ENCODE data around the gene AGER. TPM values are rescaled to one million over a fixed set of nuclear protein-coding genes. Genes with fewer than 3 reads are reported as not detected.

AGER gene
- total and polyA plus RNA-seq, 9 of the 15 experiments (the other 6 are each of a cell fraction or from before 2014, with no cell fraction given), result 1.2 to 11.5 (median 4.1) TPM

- TF ChIP-seq PREB (CRISPR knock-in tag; IDR thresholded peaks at IDR 0.05), result no peak
- TF ChIP-seq ERF (CRISPR knock-in tag; IDR thresholded peaks at IDR 0.05), result no peak
- TF ChIP-seq HNRNPL (IDR thresholded peaks at IDR 0.05; ENCODE audit: low read depth, low read length), result no peak
- TF ChIP-seq NFATC3 (IDR thresholded peaks at IDR 0.05), result no peak
- peak; percentile 96 for TF ChIP-seq GATAD2A (IDR thresholded peaks at IDR 0.05)
- TF ChIP-seq AFF4 (CRISPR knock-in tag; IDR thresholded peaks at IDR 0.05), result no peak
- no peak for TF ChIP-seq CCAR2 (IDR thresholded peaks at IDR 0.05; ENCODE audit: low read depth, low read length)
- TF ChIP-seq HBP1 (CRISPR knock-in tag; IDR thresholded peaks at IDR 0.05), result peak; percentile 93
- no peak for TF ChIP-seq MAX (CRISPR knock-in tag; IDR thresholded peaks at IDR 0.05)
- peak; percentile 68 for TF ChIP-seq ZNF444 (CRISPR knock-in tag; IDR thresholded peaks at IDR 0.05)
- TF ChIP-seq HES1 (IDR thresholded peaks at IDR 0.05; ENCODE audit: low read depth), result no peak
- TF ChIP-seq HDAC2 (IDR thresholded peaks at IDR 0.05), result peak; percentile 89
- no peak for TF ChIP-seq RNF219 (CRISPR knock-in tag; IDR thresholded peaks at IDR 0.05)
- TF ChIP-seq KDM5B (IDR thresholded peaks at IDR 0.05; ENCODE audit: insufficient replicate concordance, low read depth, low read length), result peak; percentile 14
- peak; percentile 50 to 61; a peak in 2 of 4 replicates for TF ChIP-seq MNT (conservative IDR thresholded peaks at IDR 0.05)
- no peak for TF ChIP-seq L3MBTL2 (IDR thresholded peaks at IDR 0.05)
Measured at GRCh38 chr6:32190054-32190851, 6.2 kb upstream of the AGER start, which contains the start of gene PBX2 (continued).
